ENCODE data around the gene MEOX2. TPM values are rescaled to one million over a fixed set of nuclear protein-coding genes. Genes with fewer than 3 reads are reported as not detected.
A peak's percentile ranks its signal among the peaks of the same experiment; 100 is the strongest.

Gene MEOX2
- total RNA-seq, 1 experiment from 2014 or later = 1.2 TPM

GRCh38 chr7:15610503-15610902, 76.0 kb downstream of the MEOX2 start:
- no peak for DNase-seq (ENCODE audit: low read depth)

DNA sequence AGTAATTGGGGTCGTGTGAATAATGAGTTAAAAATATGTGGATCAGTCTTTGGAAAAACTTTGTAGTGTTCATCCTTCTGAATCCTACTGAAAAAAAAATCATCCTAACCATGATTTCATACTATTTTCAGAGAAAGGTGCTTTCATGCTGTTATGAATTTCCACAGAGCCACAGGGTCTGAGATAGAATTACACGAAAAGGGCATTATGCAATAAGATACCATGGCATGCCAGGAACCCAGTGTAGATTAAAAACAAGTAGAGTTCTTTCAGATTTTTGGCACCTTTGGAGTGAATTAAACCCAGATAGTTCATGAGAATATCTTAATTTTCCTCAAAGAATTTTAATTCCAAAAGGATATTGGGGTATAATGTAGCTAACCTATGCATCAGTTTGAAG, 77.2 kb downstream of the MEOX2 start:
- no peak for DNase-seq (ENCODE audit: low read depth)

DNA sequence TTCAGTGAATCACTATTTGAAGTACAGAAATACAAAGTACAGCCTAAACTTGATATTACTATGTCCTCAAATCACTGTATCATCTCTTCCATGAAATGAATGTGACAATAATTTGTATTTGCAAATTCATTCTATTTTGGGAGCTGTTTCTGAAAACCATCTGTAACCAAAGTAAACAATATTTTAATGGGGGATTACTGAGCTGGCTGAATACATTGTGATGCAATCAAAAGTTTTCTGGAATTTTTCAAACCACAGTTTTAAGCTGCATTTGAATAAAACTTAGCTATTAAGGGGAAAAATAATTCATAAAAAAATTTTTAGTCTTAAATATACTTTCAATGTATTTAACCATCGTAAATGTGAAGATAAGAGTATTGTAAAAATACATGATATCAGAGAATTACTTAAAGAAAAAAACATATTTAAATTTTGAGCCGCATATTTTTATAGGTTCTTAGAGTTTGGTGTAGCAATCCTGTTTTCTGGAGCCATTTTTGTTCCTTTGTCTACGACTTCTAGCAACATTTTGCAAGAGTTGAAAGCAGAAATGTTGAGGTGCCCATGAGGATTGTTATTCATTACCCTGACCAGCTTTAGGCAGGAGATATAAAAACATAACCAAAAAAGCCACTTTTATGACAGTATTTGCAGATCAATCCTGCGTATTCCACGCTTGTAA, 78.8 kb downstream of the MEOX2 start:
- DNase-seq (ENCODE audit: low read depth) = no peak

DNA sequence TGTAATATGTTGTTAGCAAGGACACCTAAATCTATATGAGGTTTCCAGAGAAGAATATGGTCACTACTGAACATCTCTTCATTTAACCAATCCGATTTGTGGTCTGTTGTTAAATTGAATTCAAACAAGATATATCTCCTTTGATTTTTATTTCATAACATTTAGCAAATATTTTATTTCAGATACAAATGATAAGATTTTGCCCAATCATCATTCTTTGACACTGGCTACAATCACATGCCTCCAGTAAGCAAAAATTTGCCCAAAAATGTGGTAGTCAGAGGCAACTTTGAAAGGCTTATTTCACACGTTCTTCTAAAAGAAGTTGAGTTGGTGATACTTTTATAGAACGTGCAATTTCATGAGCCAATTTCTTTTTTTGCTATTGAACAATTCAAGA, 79.9 kb downstream of the MEOX2 start:
- no peak for DNase-seq (ENCODE audit: low read depth)

DNA sequence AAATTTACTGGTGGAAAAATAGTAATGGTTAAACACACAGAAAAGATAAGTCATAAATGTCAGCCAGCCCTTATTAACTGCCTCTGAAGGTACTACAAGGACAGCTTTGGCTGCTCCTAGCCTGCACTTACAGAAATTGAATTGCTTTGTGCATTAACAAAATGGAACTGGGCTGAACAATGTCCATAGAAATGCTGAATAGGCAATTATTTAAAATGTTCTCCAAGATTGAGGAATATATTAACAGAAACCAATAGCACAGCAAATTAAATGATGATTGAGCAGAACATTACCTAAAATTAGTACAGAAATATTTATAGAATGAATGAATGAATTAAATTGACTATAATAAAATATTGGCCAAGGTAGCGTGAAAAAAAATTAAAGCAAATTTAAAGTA, 82.3 kb downstream of the MEOX2 start:
- no peak for DNase-seq (ENCODE audit: low read depth)

DNA sequence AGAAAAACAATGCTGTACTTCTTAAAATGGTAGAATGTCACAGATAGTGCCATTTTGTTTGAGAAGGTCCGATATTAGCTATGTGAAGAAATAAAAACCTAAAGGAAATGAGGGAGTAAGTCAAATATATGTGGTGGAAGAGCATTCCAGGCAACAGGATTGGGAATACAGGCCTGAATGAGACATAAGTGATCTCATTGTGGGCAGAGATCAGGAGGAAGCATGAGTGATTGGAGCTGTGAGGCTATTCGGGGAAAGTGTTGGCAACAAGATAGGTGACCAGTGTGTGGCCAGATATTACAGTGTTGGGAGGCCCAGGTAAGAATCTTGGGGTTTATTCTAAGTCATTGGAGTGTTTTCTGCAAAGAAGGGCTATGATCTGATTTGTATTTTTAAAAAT, 83.4 kb downstream of the MEOX2 start:
- no peak for DNase-seq (ENCODE audit: low read depth)

DNA sequence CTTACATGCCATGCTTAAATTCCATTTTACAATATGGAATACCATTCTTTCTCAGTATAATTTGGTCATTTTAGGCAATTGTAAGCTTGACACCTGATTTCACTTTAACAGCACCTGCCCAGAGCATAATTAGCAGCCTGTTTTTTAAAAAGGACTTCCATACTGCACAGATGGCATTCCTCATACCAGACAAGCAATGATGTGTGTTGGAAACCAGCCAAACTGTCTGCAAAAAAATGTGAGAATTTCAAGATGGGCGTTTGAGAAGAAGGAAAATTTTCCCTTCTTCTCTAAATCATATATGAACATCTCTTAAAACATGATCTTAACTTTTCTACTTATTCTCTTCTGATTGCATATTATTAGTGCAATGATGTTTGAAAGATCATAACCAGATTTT, 84.2 kb downstream of the MEOX2 start:
- DNase-seq (ENCODE audit: low read depth) = no peak

- DNase-seq (ENCODE audit: low read depth) = no peak
Observed at GRCh38 chr7:15601175-15601574, 85.3 kb downstream of the MEOX2 start.

- DNase-seq (ENCODE audit: low read depth) = no peak
Observed at GRCh38 chr7:15600298-15600697, 86.2 kb downstream of the MEOX2 start.

DNA sequence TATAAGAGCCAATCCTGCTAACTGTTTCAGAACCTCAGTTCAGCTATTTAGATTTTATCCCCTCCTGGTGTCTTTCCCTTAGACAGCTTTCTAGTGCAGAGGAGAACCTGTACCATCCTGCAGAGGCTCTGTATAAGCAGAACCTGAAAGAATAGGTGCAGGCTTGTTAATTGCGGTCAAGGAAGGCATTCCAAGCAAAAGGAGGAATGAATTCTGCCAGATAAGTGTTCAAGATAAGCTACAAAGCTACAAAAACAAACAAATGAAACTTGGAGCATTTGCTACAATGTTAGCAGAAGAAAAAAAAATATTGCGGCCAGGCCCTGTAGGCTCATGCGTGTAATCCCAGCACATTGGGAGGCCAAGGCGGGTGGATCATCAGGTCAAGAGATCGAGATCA, 92.0 kb downstream of the MEOX2 start:
- DNase-seq (ENCODE audit: low read depth) = no peak

DNA sequence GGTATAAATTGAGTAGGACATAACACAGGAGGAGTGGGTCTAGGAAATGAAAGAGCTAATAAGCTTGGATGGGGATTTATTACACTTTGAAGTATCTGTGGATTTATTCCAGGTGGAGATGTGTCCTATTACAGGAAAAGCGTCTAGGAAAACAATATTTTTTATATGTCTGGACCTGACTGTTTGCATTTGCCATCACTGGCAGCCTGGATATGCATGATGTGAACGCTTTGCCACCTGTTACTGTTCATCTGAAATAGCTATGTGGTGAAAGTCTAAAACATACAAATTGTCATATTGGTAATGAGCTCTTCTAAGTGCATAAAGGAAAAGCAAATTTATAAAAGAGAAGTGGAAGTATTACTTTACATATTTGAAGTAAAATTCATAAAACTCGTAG, 93.1 kb downstream of the MEOX2 start:
- no peak for DNase-seq (ENCODE audit: low read depth)

- DNase-seq (ENCODE audit: low read depth) = no peak
Observed at GRCh38 chr7:15586266-15586665, 100.2 kb downstream of the MEOX2 start.

DNA sequence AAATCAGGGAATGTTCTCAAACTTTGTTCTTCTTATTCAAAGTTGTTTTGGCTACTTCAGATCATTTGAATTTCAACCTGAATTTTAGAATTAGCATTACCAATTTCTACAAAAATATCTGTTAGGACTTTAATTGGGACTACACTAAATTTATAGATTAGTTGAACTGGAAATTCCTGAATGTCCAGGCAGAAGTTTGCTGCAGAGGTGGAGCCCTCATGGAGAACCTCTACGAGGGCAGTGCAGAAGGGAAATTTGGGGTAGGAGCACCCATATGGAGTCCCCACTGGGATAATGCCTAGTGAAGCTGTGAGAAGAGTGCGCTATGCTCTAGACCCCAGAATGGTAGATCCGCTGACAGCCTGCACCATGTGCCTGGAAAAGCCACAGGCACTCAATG, 101.9 kb downstream of the MEOX2 start:
- DNase-seq (ENCODE audit: low read depth) = no peak

DNA sequence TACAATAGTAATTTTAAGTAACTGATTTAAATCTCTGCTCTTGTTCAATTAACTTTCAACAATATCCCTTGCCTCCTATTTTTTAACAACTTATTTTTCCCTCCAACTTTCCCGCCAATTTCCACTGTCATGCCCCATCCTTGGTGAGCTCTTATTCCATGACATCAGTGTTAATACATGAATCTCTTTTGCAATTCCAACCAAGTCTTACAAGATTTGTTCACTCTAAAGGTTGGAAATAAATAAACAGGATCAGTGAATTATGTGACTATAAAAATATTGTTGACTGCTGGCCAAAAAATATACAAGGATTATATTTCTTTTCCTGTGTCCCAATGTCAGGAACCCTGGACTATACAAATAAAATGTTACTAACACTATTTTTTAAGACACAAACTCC, 103.7 kb downstream of the MEOX2 start:
- DNase-seq (ENCODE audit: low read depth) = no peak

DNA sequence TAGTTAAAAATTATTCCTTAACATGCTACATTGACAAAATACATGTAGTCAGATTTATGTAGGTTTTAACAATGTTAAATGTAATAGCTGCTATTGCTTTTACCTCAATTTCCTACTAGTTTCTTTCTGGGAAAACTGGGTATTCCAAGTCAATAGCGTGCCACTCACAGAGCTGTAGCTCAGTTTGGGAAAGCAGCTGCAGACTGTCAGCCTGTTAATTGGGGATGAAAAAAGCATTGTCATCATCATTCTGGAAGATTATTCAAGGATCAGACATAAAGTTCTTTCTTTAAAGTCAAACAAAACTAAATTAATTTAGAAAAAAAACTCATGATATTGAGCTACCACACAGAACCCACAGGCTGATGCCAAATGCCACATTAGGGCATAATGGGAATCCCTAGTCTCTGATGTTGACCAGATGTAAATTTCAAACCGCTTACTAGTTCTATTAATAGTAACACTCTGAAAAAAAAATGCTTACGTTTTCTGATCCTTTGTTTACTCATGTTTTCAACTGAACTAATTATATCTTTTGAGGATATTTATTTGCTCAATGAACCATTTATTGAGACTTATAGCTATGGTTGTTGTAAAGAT, 105.0 kb downstream of the MEOX2 start:
- peak; percentile 29 for DNase-seq (ENCODE audit: low read depth)

- no peak for DNase-seq (ENCODE audit: low read depth)
Observed at GRCh38 chr7:15580604-15581351, 105.7 kb downstream of the MEOX2 start.

GRCh38 chr7:15577600-15577999, 108.9 kb downstream of the MEOX2 start:
- DNase-seq (ENCODE audit: low read depth) = no peak

GRCh38 chr7:15571301-15571878, 115.1 kb downstream of the MEOX2 start:
- DNase-seq (ENCODE audit: low read depth) = no peak

- DNase-seq (ENCODE audit: low read depth) = no peak
Observed at GRCh38 chr7:15567652-15568051, 118.8 kb downstream of the MEOX2 start.

DNA sequence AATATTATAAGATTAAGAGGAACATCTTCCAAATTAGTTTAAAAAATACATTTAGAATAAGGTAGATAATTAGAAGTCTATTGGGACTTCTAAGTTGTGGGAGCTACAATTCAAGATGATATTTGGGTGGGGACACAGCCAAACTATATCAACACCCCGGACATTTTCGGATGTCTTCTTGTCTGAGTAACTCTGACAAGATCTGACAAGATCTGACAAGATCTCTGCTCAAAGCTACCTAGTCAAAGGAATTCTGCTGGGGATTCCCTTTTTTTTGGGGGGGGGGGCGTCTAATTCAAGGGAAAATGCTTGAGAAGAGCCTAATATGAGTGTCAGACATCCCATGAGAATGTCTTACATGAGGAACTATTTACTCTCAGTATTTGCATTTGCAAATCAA, 119.4 kb downstream of the MEOX2 start:
- DNase-seq (ENCODE audit: low read depth) = no peak

GRCh38 chr7:15566476-15566875, 120.0 kb downstream of the MEOX2 start:
- no peak for DNase-seq (ENCODE audit: low read depth)

GRCh38 chr7:15561835-15562234, 124.6 kb downstream of the MEOX2 start, which contains the start of gene AGMO:
Gene AGMO (minus strand): TSS chr7:15562015.
- DNase-seq (ENCODE audit: low read depth) = peak; percentile 46
